GM21717 (cell line): ENCODE data around the gene NAPSA.
A peak's percentile ranks its signal among the peaks of the same experiment; 100 is the strongest.
"Not testable (repeated sequence)": the region's sequence is repeated elsewhere in the genome, so short reads cannot be mapped to it uniquely, and the experiment has no call there.

ENCODE experiments used
- ATAC-seq: cut with Tn5 transposase; IDR thresholded peaks from one replicate; pipeline ENCODE4 v1.9.1; 2021; ENCODE audit warnings: mild to moderate bottlenecking, moderate library complexity; ENCODE audit not compliant: unreplicated experiment

NAPSA gene

GRCh38 chr19:50331994-50332243 is 33.5 kb downstream of the NAPSA start:
- no peak for ATAC-seq

GRCh38 chr19:50331221-50331993 is 34.0 kb downstream of the NAPSA start:
- ATAC-seq = no peak

GRCh38 chr19:50330365-50331078 is 34.9 kb downstream of the NAPSA start:
- ATAC-seq = no peak

- not testable (repeated sequence) for ATAC-seq
Observed at GRCh38 chr19:50329926-50330294, 35.5 kb downstream of the NAPSA start.

GRCh38 chr19:50329146-50329925 is 36.1 kb downstream of the NAPSA start, which contains the start of gene KCNC3:
KCNC3 (minus strand) TSS chr19:50329377; CDS start chr19:50329082, 295 bp downstream.
- ATAC-seq = peak; percentile 39

GRCh38 chr19:50328873-50329145 is 36.6 kb downstream of the NAPSA start:
- peak; percentile 1 for ATAC-seq

GRCh38 chr19:50328224-50328872 is 37.1 kb downstream of the NAPSA start:
- ATAC-seq = no peak

GRCh38 chr19:50327461-50328223 is 37.8 kb downstream of the NAPSA start:
- ATAC-seq = no peak

GRCh38 chr19:50327013-50327412 is 38.4 kb downstream of the NAPSA start:
- no peak for ATAC-seq

GRCh38 chr19:50326101-50326664 is 39.3 kb downstream of the NAPSA start:
- ATAC-seq = no peak

- no peak for ATAC-seq
Observed at GRCh38 chr19:50325310-50326100, 39.9 kb downstream of the NAPSA start.

- no peak for ATAC-seq
Observed at GRCh38 chr19:50324331-50324730, 41.1 kb downstream of the NAPSA start.

GRCh38 chr19:50323782-50324133 is 41.7 kb downstream of the NAPSA start:
- no peak for ATAC-seq

- no peak for ATAC-seq
Observed at GRCh38 chr19:50322931-50323781, 42.3 kb downstream of the NAPSA start.

GRCh38 chr19:50322234-50322633 is 43.2 kb downstream of the NAPSA start:
- ATAC-seq = no peak

- no peak for ATAC-seq
Observed at GRCh38 chr19:50321831-50322230, 43.6 kb downstream of the NAPSA start.

- ATAC-seq = no peak
Observed at GRCh38 chr19:50320596-50320995, 44.8 kb downstream of the NAPSA start.

- ATAC-seq = no peak
Observed at GRCh38 chr19:50320051-50320450, 45.4 kb downstream of the NAPSA start.

GRCh38 chr19:50319156-50319555 is 46.3 kb downstream of the NAPSA start:
- ATAC-seq = no peak
